ENCODE results near the gene ARHGAP26.

DNA sequence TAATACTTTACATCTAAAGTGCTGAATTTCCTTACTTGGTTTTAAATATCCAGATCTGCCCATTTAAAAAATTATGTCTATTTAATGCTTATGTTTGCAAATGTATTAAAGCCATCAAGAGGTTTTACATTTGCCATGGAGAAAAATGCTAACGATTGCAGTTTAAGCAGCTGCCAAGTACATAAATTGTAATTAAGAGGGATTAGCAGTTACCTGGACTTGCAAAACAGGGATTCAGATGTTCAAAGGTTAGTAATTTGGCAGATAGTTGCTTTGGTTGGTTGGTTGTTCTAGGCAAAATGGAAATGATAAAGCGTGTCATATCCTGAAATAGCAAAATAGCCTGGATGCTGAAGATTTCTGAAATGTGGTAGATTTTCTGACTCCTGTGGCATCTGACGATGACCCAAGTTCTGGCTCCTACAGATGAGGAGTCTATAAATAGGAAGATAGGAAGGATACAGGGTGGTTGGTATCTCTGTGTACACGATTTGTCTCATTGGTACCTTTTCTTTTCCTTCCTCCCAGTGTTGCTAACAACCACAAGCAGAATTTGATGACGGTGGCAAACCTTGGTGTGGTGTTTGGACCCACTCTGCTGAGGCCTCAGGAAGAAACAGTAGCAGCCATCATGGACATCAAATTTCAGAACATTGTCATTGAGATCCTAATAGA, 350.4 kb downstream of the ARHGAP26 start:
- TF ChIP-seq CTCF (conservative IDR thresholded peaks at IDR 0.05; ENCODE audit: low read depth, low read length), result no peak
- no peak for TF ChIP-seq POLR2A (IDR thresholded peaks at IDR 0.05; ENCODE audit: low read depth, low read length)
- TF ChIP-seq RAD21 (IDR thresholded peaks at IDR 0.05; ENCODE audit: low read length), result no peak
- no peak for TF ChIP-seq CEBPB (IDR thresholded peaks at IDR 0.05; ENCODE audit: low read depth, low read length)
